ENCODE results near the gene SLC16A6.
A peak's percentile ranks its signal among the peaks of the same experiment; 100 is the strongest.
"Not testable (repeated sequence)": the region's sequence is repeated elsewhere in the genome, so short reads cannot be mapped to it uniquely, and the experiment has no call there.

SLC16A6 gene

GRCh38 chr17:68255731-68256538, 35.0 kb downstream of the SLC16A6 start:
- Histone ChIP-seq H3K36me3 (no peaks in the 10 kb centered on the region), H3K4me3 (ENCODE audit: low read depth, low read length) (no peak overlapping the region), H3K4me1 (no peaks in the 10 kb centered on the region), H3K9me3 (no peaks in the 10 kb centered on the region), H3K27me3 (no peaks in the 10 kb centered on the region)
- DNase-seq, result no peak
- no peak for TF ChIP-seq CTCF (IDR thresholded peaks at IDR 0.05; ENCODE audit: low read depth, low read length)

GRCh38 chr17:68255151-68255550, 35.8 kb downstream of the SLC16A6 start:
- Histone ChIP-seq H3K4me1 (no peaks in the 10 kb centered on the region), H3K36me3 (no peaks in the 10 kb centered on the region), H3K9me3 (no peaks in the 10 kb centered on the region), H3K4me3 (ENCODE audit: low read depth, low read length) (no peak overlapping the region), H3K27me3 (no peaks in the 10 kb centered on the region)
- TF ChIP-seq CTCF (IDR thresholded peaks at IDR 0.05; ENCODE audit: low read depth, low read length), result no peak
- DNase-seq, result no peak

GRCh38 chr17:68253426-68253825, 37.5 kb downstream of the SLC16A6 start:
- not testable (repeated sequence) for H3K4me1 ChIP-seq; H3K9me3 ChIP-seq; H3K36me3 ChIP-seq; DNase-seq; H3K27me3 ChIP-seq; H3K4me3 ChIP-seq (ENCODE audit: low read depth, low read length)

GRCh38 chr17:68249354-68249765, 41.6 kb downstream of the SLC16A6 start:
- no peak overlapping the region for H3K4me3 ChIP-seq (ENCODE audit: low read depth, low read length)
- no peak for DNase-seq
- no peaks in the 10 kb centered on the region for H3K4me1 ChIP-seq
- no peaks in the 10 kb centered on the region for H3K36me3 ChIP-seq
- TF ChIP-seq CTCF (IDR thresholded peaks at IDR 0.05; ENCODE audit: low read depth, low read length), result no peak
- no peaks in the 10 kb centered on the region for H3K27me3 ChIP-seq
- no peaks in the 10 kb centered on the region for H3K9me3 ChIP-seq

GRCh38 chr17:68248891-68249290, 42.0 kb downstream of the SLC16A6 start:
- H3K27me3 ChIP-seq, result no peaks in the 10 kb centered on the region
- peak overlapping the region; percentile 77 for H3K4me3 ChIP-seq (ENCODE audit: low read depth, low read length)
- no peaks in the 10 kb centered on the region for H3K9me3 ChIP-seq
- no peaks in the 10 kb centered on the region for H3K36me3 ChIP-seq
- DNase-seq, result no peak
- TF ChIP-seq CTCF (IDR thresholded peaks at IDR 0.05; ENCODE audit: low read depth, low read length), result no peak
- no peaks in the 10 kb centered on the region for H3K4me1 ChIP-seq

GRCh38 chr17:68248199-68248825, 42.6 kb downstream of the SLC16A6 start:
- peak; percentile 84 for DNase-seq
- H3K4me3 ChIP-seq (ENCODE audit: low read depth, low read length), result peak overlapping the region; percentile 77
- no peak for TF ChIP-seq CTCF (IDR thresholded peaks at IDR 0.05; ENCODE audit: low read depth, low read length)
- H3K27me3 ChIP-seq, result no peaks in the 10 kb centered on the region
- no peaks in the 10 kb centered on the region for H3K9me3 ChIP-seq
- no peaks in the 10 kb centered on the region for H3K36me3 ChIP-seq
- H3K4me1 ChIP-seq, result no peaks in the 10 kb centered on the region
